A549 (cell line): ENCODE data around the gene GJD2. TPM values are rescaled to one million over a fixed set of nuclear protein-coding genes. Genes with fewer than 3 reads are reported as not detected.

Experiments used
- ATAC-seq, 2 experiments: fragments of 200-7000 bp in 1 of 2; fragments of >200 bp in 1 of 2; cut with Nextera tagmentation in 1 of 2; cut with Tn5 transposase in 1 of 2; 3 replicates each; pipeline versions ENCODE4 v1.8.0 to v1.9.1; 2018 to 2020; ENCODE audit warnings: mild to moderate bottlenecking in 1 of 2, moderate library complexity in 1 of 2
- CTCF ChIA-PET: fragments of 300-600 bp; sonication (Branson Sonifier 250); formaldehyde crosslinking; extraction: SDS; loops from one replicate; lab custom pipeline; 2021; ENCODE audit warnings: antibody characterized with exemption, inconsistent platforms; lab: Yijun Ruan, JAX
- POLR2A ChIA-PET: fragments of 350-600 bp; formaldehyde crosslinking; extraction: SDS; loops from one replicate; lab custom pipeline; 2021; ENCODE audit warnings: antibody characterized with exemption, inconsistent platforms; lab: Yijun Ruan, JAX
- DNase-seq, 2 experiments: peaks; one replicate each; pipeline versions ENCODE4 v3.0.0 to v3.0.0-alpha.2; 2011 to 2016; ENCODE audit warnings: low read depth in 1 of 2, low spot score in 1 of 2
- FAIRE-seq: peaks from 2 replicates; lab custom pipeline; 2011; peaks lifted over from hg19 to GRCh38; lab: Jason Lieb, UNC
- H3K27ac ChIP-seq, 2 experiments: fragments of >200 bp; sonication (Bioruptor Twin); formaldehyde crosslinking; 3 replicates each; pipeline ENCODE4 v1.5.1; 2016 to 2017
- H3K4me1 ChIP-seq: fragments of >200 bp; sonication (Bioruptor Twin); formaldehyde crosslinking; 3 replicates; pipeline ENCODE4 v1.6.1; 2016
- H3K4me2 ChIP-seq: fragments of >200 bp; sonication (Bioruptor Twin); formaldehyde crosslinking; 3 replicates; pipeline ENCODE4 v1.6.1; 2016
- H3K4me3 ChIP-seq: fragments of >200 bp; sonication (Bioruptor Twin); formaldehyde crosslinking; 3 replicates; pipeline ENCODE4 v1.5.1; 2016
- H3K9me3 ChIP-seq: fragments of >200 bp; sonication (Bioruptor Twin); formaldehyde crosslinking; 3 replicates; pipeline ENCODE4 v1.6.1; 2016
- CBX8 ChIP-seq: fragments of 200-600 bp; sonication (generic); IDR thresholded peaks from 2 replicates; pipeline ENCODE4 v1.6.1; 2016
- CHD2 ChIP-seq: fragments of 150-350 bp; IDR thresholded peaks from 2 replicates; pipeline ENCODE4 v1.6.1; 2014; ENCODE audit warnings: low read length; ENCODE audit not compliant: partially characterized antibody
- EHF ChIP-seq: fragments of 250-450 bp; sonication (Bioruptor Pico); IDR thresholded peaks from 2 replicates; pipeline ENCODE4 v1.5.0; 2020; ENCODE audit warnings: mild to moderate bottlenecking
- EP300 ChIP-seq, 2 experiments: fragments of >200 bp; sonication (Bioruptor Twin); formaldehyde crosslinking; IDR thresholded peaks; 2 replicates in 1 of 2; 3 replicates in 1 of 2; pipeline ENCODE4 v1.6.1; 2016 to 2017
- ESRRA ChIP-seq: fragments of 150-350 bp; IDR thresholded peaks from 2 replicates; pipeline ENCODE4 v1.6.1; 2014; ENCODE audit warnings: mild to moderate bottlenecking, low read length, borderline replicate concordance
- FOSB ChIP-seq: fragments of 250-450 bp; sonication (Bioruptor Pico); IDR thresholded peaks from 2 replicates; pipeline ENCODE4 v1.5.0; 2020; ENCODE audit warnings: mild to moderate bottlenecking, moderate library complexity
- FOXS1 ChIP-seq: fragments of 250-450 bp; sonication (Bioruptor Pico); IDR thresholded peaks from 2 replicates; pipeline ENCODE4 v1.5.0; 2020; ENCODE audit warnings: mild to moderate bottlenecking, moderate library complexity
- GATA3 ChIP-seq: IDR thresholded peaks from 2 replicates; pipeline ENCODE4 v1.6.1; 2012; ENCODE audit warnings: borderline replicate concordance
- HDAC2 ChIP-seq: fragments of 200-600 bp; sonication (generic); IDR thresholded peaks from 2 replicates; pipeline ENCODE4 v1.6.1; 2016
- HOXB13 ChIP-seq: fragments of 250-450 bp; sonication (Bioruptor Pico); IDR thresholded peaks from 2 replicates; pipeline ENCODE4 v1.5.0; 2020; ENCODE audit warnings: low read depth, mild to moderate bottlenecking, moderate library complexity
- JUN ChIP-seq, 2 experiments: fragments of >200 bp; sonication (Bioruptor Twin); formaldehyde crosslinking; IDR thresholded peaks; 2 replicates in 1 of 2; 3 replicates in 1 of 2; pipeline ENCODE4 v1.6.1; 2016 to 2017
- JUNB ChIP-seq: fragments of >200 bp; sonication (Bioruptor Twin); formaldehyde crosslinking; IDR thresholded peaks from 2 replicates; pipeline ENCODE4 v1.6.1; 2016
- NR3C1 ChIP-seq: fragments of >200 bp; sonication (Bioruptor Twin); formaldehyde crosslinking; IDR thresholded peaks from 3 replicates; pipeline ENCODE4 v1.6.1; 2017
- POLR2A ChIP-seq: IDR thresholded peaks from 2 replicates; pipeline ENCODE4 v1.6.1; 2012; ENCODE audit warnings: mild to moderate bottlenecking, low read length
- RAD21 ChIP-seq, 2 experiments: fragments of >200 bp in 1 of 2; sonication (Bioruptor Twin) in 1 of 2; formaldehyde crosslinking in 1 of 2; IDR thresholded peaks in 1 of 2; conservative IDR thresholded peaks in 1 of 2; 2 replicates in 1 of 2; 3 replicates in 1 of 2; pipeline ENCODE4 v1.6.1; 2012 to 2018; ENCODE audit warnings: inconsistent platforms in 1 of 2
- RARB ChIP-seq: fragments of 250-450 bp; sonication (Bioruptor Pico); IDR thresholded peaks from 2 replicates; pipeline ENCODE4 v1.8.0; 2021; ENCODE audit warnings: mild to moderate bottlenecking, moderate library complexity
- RCOR1 ChIP-seq: fragments of 150-350 bp; IDR thresholded peaks from 2 replicates; pipeline ENCODE4 v1.6.1; 2014; ENCODE audit warnings: antibody characterized with exemption, low read length, low read depth
- RFX5 ChIP-seq: fragments of 450-650 bp; IDR thresholded peaks from 2 replicates; pipeline ENCODE4 v1.7.1; 2014; ENCODE audit warnings: antibody characterized with exemption, mild to moderate bottlenecking, moderate library complexity
- TFCP2L1 ChIP-seq: fragments of 250-450 bp; sonication (Bioruptor Pico); IDR thresholded peaks from 2 replicates; pipeline ENCODE4 v1.5.0; 2021; ENCODE audit warnings: mild to moderate bottlenecking
- TP53 ChIP-seq: fragments of 250-450 bp; sonication (Bioruptor Pico); IDR thresholded peaks from 2 replicates; pipeline ENCODE4 v1.5.0; 2021; ENCODE audit warnings: mild to moderate bottlenecking, moderate library complexity
- ZNF302 ChIP-seq: fragments of 250-450 bp; sonication (Bioruptor Pico); IDR thresholded peaks from 2 replicates; pipeline ENCODE4 v1.9.0; 2021; ENCODE audit warnings: inconsistent platforms, mild to moderate bottlenecking, moderate library complexity
- ZSCAN20 ChIP-seq: fragments of 250-450 bp; sonication (Bioruptor Pico); IDR thresholded peaks from 2 replicates; pipeline ENCODE4 v1.8.0; 2022; ENCODE audit warnings: mild to moderate bottlenecking, moderate library complexity
- WGBS: methylation state at CpG from one replicate; pipeline ENCODE4 v1.1.6; 2017; ENCODE audit errors: missing lambda C conversion rate; 5-methylcytosine and 5-hydroxymethylcytosine counted together
- polyA plus RNA-seq, 4 experiments: library from polyadenylated mRNA; depleted of rRNA in 3 of 4; stranded (reverse); fragments of >200 nt; fragmentation: RNase III in 1 of 4; extraction: RNeasy Plus Mini Kit Qiagen cat#74134 plus additional on column Dnase treatment in 1 of 4; gene quantifications; 2 replicates in 3 of 4; 3 replicates in 1 of 4; pipeline ENCODE4 v1.2.3, GENCODE V29; 2011 to 2017
- TF ChIP-seq, protein P1 (sequence below): fragments of >200 bp; sonication (Bioruptor Twin); formaldehyde crosslinking; IDR thresholded peaks from 2 replicates; pipeline ENCODE4 v1.6.1; 2016
- TF ChIP-seq, protein P2 (sequence below): fragments of 250-450 bp; sonication (Bioruptor Pico); IDR thresholded peaks from 2 replicates; pipeline ENCODE4 v1.5.0; 2020; ENCODE audit warnings: low read depth, mild to moderate bottlenecking, moderate library complexity
- TF ChIP-seq, protein P3 (sequence below): fragments of 450-650 bp; IDR thresholded peaks from 2 replicates; pipeline ENCODE4 v1.6.1; 2014; ENCODE audit warnings: antibody characterized with exemption
- TF ChIP-seq, protein P4 (sequence below): IDR thresholded peaks from 2 replicates; pipeline ENCODE4 v1.6.1; 2012; ENCODE audit warnings: low read depth, borderline replicate concordance

The GJD2 gene
- polyA plus RNA-seq, 2 of the 4 experiments (the other 2 are of a cell fraction), result not detected

DNA sequence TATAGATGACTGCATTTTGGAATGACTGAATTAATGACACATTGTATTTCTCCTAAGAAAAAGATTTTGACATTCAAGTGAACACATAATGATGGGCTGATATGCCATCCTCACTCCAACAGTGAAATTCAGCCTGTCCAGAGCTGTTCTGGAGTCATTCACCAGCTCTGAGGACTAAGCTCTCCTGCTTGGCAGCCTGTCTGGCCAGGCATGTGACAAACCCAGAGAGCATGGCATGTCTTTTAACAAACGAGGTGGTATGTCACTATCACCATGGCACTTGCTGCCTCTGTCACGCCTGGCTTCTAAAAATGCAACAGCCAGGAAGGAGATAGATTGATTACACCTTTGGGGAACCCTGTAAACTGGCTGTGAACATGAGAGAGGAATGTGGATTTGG, 39.1 kb upstream of the GJD2 start:
- DNase-seq, result no peak
- POLR2A ChIA-PET, result no interaction called here
- no peaks in the 10 kb centered on the region for H3K9me3 ChIP-seq
- peaks cover 6% of the 10 kb centered on the region for H3K4me1 ChIP-seq
- H3K4me3 ChIP-seq, result no peak overlapping the region
- WGBS, result 55% methylated on average over 2 of the region's 2 CpGs
- no peak for TF ChIP-seq RFX5
- no peak for TF ChIP-seq TFCP2L1 (CRISPR knock-in tag)
- TF ChIP-seq, protein P1, sequence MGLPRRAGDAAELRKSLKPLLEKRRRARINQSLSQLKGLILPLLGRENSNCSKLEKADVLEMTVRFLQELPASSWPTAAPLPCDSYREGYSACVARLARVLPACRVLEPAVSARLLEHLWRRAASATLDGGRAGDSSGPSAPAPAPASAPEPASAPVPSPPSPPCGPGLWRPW, result no peak
- TF ChIP-seq TP53 (CRISPR knock-in tag), result no peak
- no peak for TF ChIP-seq ZNF302 (CRISPR knock-in tag)
- no peak for TF ChIP-seq EHF
- FAIRE-seq, result no peak
- no peak overlapping the region for H3K27ac ChIP-seq
- CTCF ChIA-PET, result interaction anchor here (1.0 to 1.2 kb wide), 2 partner anchors 86 to 125 kb away, joined by 3 read pairs; no protein-coding TSS in a partner anchor
- no peak overlapping the region for H3K4me2 ChIP-seq
- no peak for ATAC-seq

DNA sequence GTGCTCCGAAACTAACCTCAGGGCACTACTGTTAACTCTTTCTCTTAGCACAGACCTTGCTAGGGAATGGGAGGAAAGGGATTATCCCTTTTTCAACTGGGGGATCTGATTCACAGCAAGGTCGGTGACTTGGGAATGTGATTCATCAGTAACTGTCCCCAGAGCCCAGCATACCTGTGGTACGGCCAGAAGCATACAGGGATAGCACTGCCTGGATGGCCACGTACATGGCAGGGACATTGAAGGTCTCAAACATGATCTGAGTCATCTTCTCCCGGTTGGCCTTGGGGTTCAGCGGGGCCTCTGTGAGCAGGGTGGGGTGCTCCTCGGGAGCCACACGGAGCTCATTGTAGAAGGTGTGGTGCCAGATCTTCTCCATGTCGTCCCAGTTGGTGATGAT, 38.3 kb upstream of the GJD2 start:
- CTCF ChIA-PET, result interaction anchor here (1.0 to 1.2 kb wide), 3 partner anchors 22 to 126 kb away, joined by 3 read pairs; no protein-coding TSS in a partner anchor

DNA sequence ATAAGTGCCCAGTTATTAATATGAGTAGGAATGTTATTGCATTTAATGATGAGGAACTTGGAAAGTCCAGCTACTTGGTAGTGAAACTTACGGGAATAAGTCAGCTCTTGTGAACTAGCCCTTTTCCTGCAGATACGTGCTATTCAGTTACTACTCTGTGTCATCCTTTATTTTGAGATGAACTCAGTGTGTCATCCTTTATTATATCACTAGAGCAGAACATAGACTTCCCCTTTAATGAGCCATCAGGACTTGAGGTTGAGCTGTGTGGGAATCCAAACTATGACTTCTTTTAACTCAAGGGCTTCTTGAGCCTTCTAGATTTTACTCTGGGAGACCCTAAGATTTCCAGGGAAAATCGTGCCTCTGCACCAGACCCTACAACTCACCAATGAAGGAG, 36.9 kb upstream of the GJD2 start:
- ATAC-seq (no peak), DNase-seq (no peak), FAIRE-seq (no peak)
- WGBS, result 15% methylated on average over 3 of the region's 3 CpGs
- H3K9me3 ChIP-seq, result no peaks in the 10 kb centered on the region
- H3K4me1 ChIP-seq, result 0 out of 3 replicates have a peak, but pooled peaks cover 3% of the 10 kb centered on the region
- TF ChIP-seq JUNB (no peak), RCOR1 (no peak), TFCP2L1 (CRISPR knock-in tag) (no peak), CHD2 (no peak)
- H3K27ac ChIP-seq, result no peak overlapping the region
- POLR2A ChIA-PET, result no interaction called here
- H3K4me2 ChIP-seq, result no peak overlapping the region
- CTCF ChIA-PET, result interaction anchor here (1.2 kb wide), 1 partner anchor 15 kb away, joined by 4 read pairs; no protein-coding TSS in a partner anchor
- no peak overlapping the region for H3K4me3 ChIP-seq

More for the DNA sequence above, 38.3 kb upstream of the GJD2 start:
- no peak for TF ChIP-seq FOSB (CRISPR knock-in tag)
- TF ChIP-seq, protein P2, sequence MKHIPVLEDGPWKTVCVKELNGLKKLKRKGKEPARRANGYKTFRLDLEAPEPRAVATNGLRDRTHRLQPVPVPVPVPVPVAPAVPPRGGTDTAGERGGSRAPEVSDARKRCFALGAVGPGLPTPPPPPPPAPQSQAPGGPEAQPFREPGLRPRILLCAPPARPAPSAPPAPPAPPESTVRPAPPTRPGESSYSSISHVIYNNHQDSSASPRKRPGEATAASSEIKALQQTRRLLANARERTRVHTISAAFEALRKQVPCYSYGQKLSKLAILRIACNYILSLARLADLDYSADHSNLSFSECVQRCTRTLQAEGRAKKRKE (CRISPR knock-in tag), result no peak
- no peak for TF ChIP-seq RFX5
- TF ChIP-seq ZSCAN20 (CRISPR knock-in tag), result no peak
- TF ChIP-seq, protein P3, sequence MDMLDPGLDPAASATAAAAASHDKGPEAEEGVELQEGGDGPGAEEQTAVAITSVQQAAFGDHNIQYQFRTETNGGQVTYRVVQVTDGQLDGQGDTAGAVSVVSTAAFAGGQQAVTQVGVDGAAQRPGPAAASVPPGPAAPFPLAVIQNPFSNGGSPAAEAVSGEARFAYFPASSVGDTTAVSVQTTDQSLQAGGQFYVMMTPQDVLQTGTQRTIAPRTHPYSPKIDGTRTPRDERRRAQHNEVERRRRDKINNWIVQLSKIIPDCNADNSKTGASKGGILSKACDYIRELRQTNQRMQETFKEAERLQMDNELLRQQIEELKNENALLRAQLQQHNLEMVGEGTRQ, result no peak
- TF ChIP-seq CHD2, result no peak
- TF ChIP-seq HOXB13, result no peak
- no peak for TF ChIP-seq RCOR1
- H3K4me3 ChIP-seq, result no peak overlapping the region
- no peak for DNase-seq
- no peak overlapping the region for H3K4me2 ChIP-seq
- ATAC-seq, result no peak
- 0 out of 3 replicates have a peak, but pooled peaks cover 3% of the 10 kb centered on the region for H3K4me1 ChIP-seq
- H3K27ac ChIP-seq, result no peak overlapping the region
- 53% methylated on average over 9 of the region's 9 CpGs for WGBS
- no peak for FAIRE-seq
- H3K9me3 ChIP-seq, result no peaks in the 10 kb centered on the region
- POLR2A ChIA-PET, result no interaction called here

DNA sequence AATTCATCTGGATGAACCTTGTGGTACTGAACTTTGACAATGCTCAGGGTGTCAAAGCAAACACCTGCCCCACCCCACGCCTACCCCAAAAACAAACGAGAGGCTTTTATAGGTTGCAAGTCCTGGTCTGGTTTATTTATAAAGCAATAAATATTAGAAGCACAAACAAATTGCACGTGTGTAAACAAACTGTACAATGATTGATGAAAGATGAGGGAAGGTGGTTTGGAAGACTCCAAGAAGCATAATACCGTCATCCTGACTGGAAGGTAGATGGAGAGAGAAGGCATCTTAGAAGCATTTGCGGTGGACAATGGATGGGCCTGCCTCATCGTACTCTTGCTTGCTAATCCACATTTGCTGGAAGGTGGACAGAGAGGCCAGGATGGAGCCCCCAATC, 35.3 kb upstream of the GJD2 start:
- ATAC-seq (no peak), DNase-seq (no peak), FAIRE-seq (no peak)
- WGBS, result 34% methylated on average over 6 of the region's 6 CpGs
- H3K9me3 ChIP-seq, result no peaks in the 10 kb centered on the region
- TF ChIP-seq NR3C1, result no peak
- TF ChIP-seq EP300 (IDR thresholded peaks at IDR 0.05), result no peak
- TF ChIP-seq ZSCAN20 (CRISPR knock-in tag), result no peak
- no peak for TF ChIP-seq GATA3
- TF ChIP-seq CBX8, result no peak
- no peak for TF ChIP-seq RARB
- TF ChIP-seq, protein P4, sequence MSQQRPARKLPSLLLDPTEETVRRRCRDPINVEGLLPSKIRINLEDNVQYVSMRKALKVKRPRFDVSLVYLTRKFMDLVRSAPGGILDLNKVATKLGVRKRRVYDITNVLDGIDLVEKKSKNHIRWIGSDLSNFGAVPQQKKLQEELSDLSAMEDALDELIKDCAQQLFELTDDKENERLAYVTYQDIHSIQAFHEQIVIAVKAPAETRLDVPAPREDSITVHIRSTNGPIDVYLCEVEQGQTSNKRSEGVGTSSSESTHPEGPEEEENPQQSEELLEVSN, result no peak
- TF ChIP-seq JUN (IDR thresholded peaks at IDR 0.05), result no peak
- no peak for TF ChIP-seq HDAC2
- TF ChIP-seq FOXS1, result no peak
- no peak for TF ChIP-seq POLR2A
- TF ChIP-seq CHD2, result no peak
- TF ChIP-seq, protein P1, result no peak
- TF ChIP-seq ESRRA, result no peak
- TF ChIP-seq RAD21 (conservative IDR thresholded peaks at IDR 0.05 in 1 of 2, IDR thresholded peaks at IDR 0.05 in 1 of 2), result no peak
- no peak overlapping the region for H3K4me2 ChIP-seq
- H3K4me1 ChIP-seq, result 0 out of 3 replicates have a peak, but pooled peaks cover 3% of the 10 kb centered on the region
- no peak overlapping the region for H3K27ac ChIP-seq
- H3K4me3 ChIP-seq, result no peak overlapping the region
- ChIA-PET POLR2A (no interaction called here), CTCF (interaction anchor here (0.7 kb wide), 1 partner anchor 13 kb away, joined by 4 read pairs; no protein-coding TSS in a partner anchor)
